GM12878 (cell line): ENCODE measurements around the gene DGKI. TPM values are rescaled to one million over a fixed set of nuclear protein-coding genes. Genes with fewer than 3 reads are reported as not detected.

Source experiments
- ATAC-seq: fragments of 200-7000 bp; cut with Tn5 transposase; 3 replicates; pipeline ENCODE4 v1.9.1; 2020; ENCODE audit warnings: mild to moderate bottlenecking, moderate library complexity
- BruUV-seq: library from RNA; stranded (reverse); fragments of 400-500 nt; replicated peaks from 2 replicates; lab custom pipeline; 2021; lab: Mats Ljungman, UMichigan
- CTCF ChIA-PET: fragments of 300-600 bp; sonication (Branson Sonifier 250); formaldehyde crosslinking; extraction: SDS; loops from one replicate; lab custom pipeline; 2021; ENCODE audit warnings: inconsistent platforms; lab: Yijun Ruan, JAX
- POLR2A ChIA-PET: fragments of 350-600 bp; formaldehyde crosslinking; extraction: SDS; loops from one replicate; lab custom pipeline; 2021; ENCODE audit warnings: inconsistent platforms; lab: Charles Lee
- RAD21 ChIA-PET: fragments of 300-600 bp; sonication (Branson Sonifier 250); formaldehyde crosslinking; loops from one replicate; lab custom pipeline; 2023; ENCODE audit warnings: antibody characterized with exemption; ENCODE audit not compliant: unreplicated experiment; lab: Charles Lee
- SMC1A ChIA-PET: fragments of 300-600 bp; sonication (Branson Sonifier 250); formaldehyde crosslinking; loops from one replicate; lab custom pipeline; 2023; ENCODE audit not compliant: unreplicated experiment, uncharacterized antibody; lab: Charles Lee
- DNase-seq: peaks from one replicate; pipeline ENCODE4 v3.0.0-alpha.2; 2011; ENCODE audit warnings: low read depth, low spot score
- FAIRE-seq: peaks from 3 replicates; lab custom pipeline; 2011; peaks lifted over from hg19 to GRCh38; lab: Jason Lieb, UNC
- H2AFZ ChIP-seq: 2 replicates; pipeline ENCODE4 v1.6.0; 2011; ENCODE audit warnings: low read depth, low read length, control low read depth; ENCODE audit not compliant: control insufficient read depth
- H3K27ac ChIP-seq: 2 replicates; pipeline ENCODE4 v1.5.1; 2011; ENCODE audit warnings: control low read depth; ENCODE audit not compliant: control insufficient read depth, insufficient read depth
- H3K27me3 ChIP-seq, 2 experiments: replicated peaks in 1 of 2; 2 replicates each; pipeline versions ENCODE4 v1.6.0 to v1.6.1; 2011; ENCODE audit warnings: low read length in 1 of 2; ENCODE audit not compliant: control insufficient read depth in 2 of 2, insufficient read depth in 2 of 2
- H3K36me3 ChIP-seq, 2 experiments: 2 replicates each; pipeline ENCODE4 v1.5.1; 2011; ENCODE audit warnings: low read length in 1 of 2; ENCODE audit not compliant: control insufficient read depth in 2 of 2, insufficient read depth in 2 of 2
- H3K4me1 ChIP-seq: 2 replicates; pipeline ENCODE4 v1.6.1; 2011; ENCODE audit warnings: mild to moderate bottlenecking, low read length, moderate library complexity, mixed read lengths; ENCODE audit not compliant: control insufficient read depth, insufficient read depth
- H3K4me2 ChIP-seq: 2 replicates; pipeline ENCODE4 v1.6.0; 2011; ENCODE audit warnings: control low read depth; ENCODE audit not compliant: control insufficient read depth, insufficient read depth
- H3K4me3 ChIP-seq: fragments of 200-600 bp; sonication (generic); 2 replicates; pipeline ENCODE4 v1.5.1; 2016
- H3K79me2 ChIP-seq: 2 replicates; pipeline ENCODE4 v1.6.0; 2011; ENCODE audit warnings: low read length; ENCODE audit not compliant: control insufficient read depth, insufficient read depth
- H3K9ac ChIP-seq: 2 replicates; pipeline ENCODE4 v1.8.0; 2011; ENCODE audit warnings: low read length, control low read depth, mixed read lengths; ENCODE audit not compliant: control insufficient read depth, insufficient read depth
- H3K9me3 ChIP-seq: replicated peaks from 3 replicates; pipeline ENCODE4 v1.5.1; 2011; ENCODE audit warnings: mild to moderate bottlenecking, low read length; ENCODE audit not compliant: control insufficient read depth, insufficient read depth
- H4K20me1 ChIP-seq: 2 replicates; pipeline ENCODE4 v1.6.0; 2011; ENCODE audit not compliant: control insufficient read depth, insufficient read depth
- ETV6 ChIP-seq, 2 experiments: fragments of 450-650 bp in 1 of 2; IDR thresholded peaks in 1 of 2; conservative IDR thresholded peaks in 1 of 2; 2 replicates each; pipeline ENCODE4 v1.6.1; 2014; ENCODE audit warnings: antibody characterized with exemption in 1 of 2, borderline replicate concordance in 1 of 2, low read depth in 1 of 2, mild to moderate bottlenecking in 1 of 2, moderate library complexity in 1 of 2
- GATAD2B ChIP-seq: fragments of 450-650 bp; conservative IDR thresholded peaks from 2 replicates; pipeline ENCODE4 v1.6.1; 2017; ENCODE audit warnings: low read depth, mild to moderate bottlenecking, moderate library complexity
- IKZF1 ChIP-seq: fragments of 450-650 bp; conservative IDR thresholded peaks from 2 replicates; pipeline ENCODE4 v1.6.1; 2017; ENCODE audit warnings: antibody characterized with exemption, mild to moderate bottlenecking
- JUNB ChIP-seq: IDR thresholded peaks from 2 replicates; pipeline ENCODE4 v1.6.1; 2016; ENCODE audit warnings: antibody characterized with exemption, mild to moderate bottlenecking
- NR2C1 ChIP-seq: fragments of 450-650 bp; IDR thresholded peaks from 2 replicates; pipeline ENCODE4 v1.6.1; 2017; ENCODE audit warnings: antibody characterized with exemption, mild to moderate bottlenecking, moderate library complexity
- SMAD1 ChIP-seq: fragments of 450-650 bp; IDR thresholded peaks from 2 replicates; pipeline ENCODE4 v1.6.1; 2018; ENCODE audit warnings: mild to moderate bottlenecking, low read depth; ENCODE audit not compliant: partially characterized antibody
- SMAD5 ChIP-seq: IDR thresholded peaks from 2 replicates; pipeline ENCODE4 v1.6.1; 2016; ENCODE audit warnings: antibody characterized with exemption, low read depth
- ZNF24 ChIP-seq: fragments of 450-650 bp; IDR thresholded peaks from 2 replicates; pipeline ENCODE4 v1.6.1; 2017; ENCODE audit warnings: antibody characterized with exemption, mild to moderate bottlenecking
- ZNF274 ChIP-seq: IDR thresholded peaks from one replicate; pipeline ENCODE4 v1.8.0; 2011; ENCODE audit not compliant: insufficient read length, insufficient read depth
- WGBS: methylation state at CpG from one replicate; pipeline ENCODE4 v1.1.6; 2016; ENCODE audit warnings: low lambda C conversion rate; ENCODE audit not compliant: insufficient replicate concordance, insufficient coverage; ENCODE audit errors: missing lambda C conversion rate; 5-methylcytosine and 5-hydroxymethylcytosine counted together
- in situ Hi-C: fragments of 300-500 bp; cut with MboI; formaldehyde crosslinking; loops from 9 replicates; pipeline ENCODE4 v1.14.3; 2018; ENCODE audit warnings: mixed read lengths
- intact Hi-C: fragments of 100-400 bp; cut with micrococcal nuclease; formaldehyde crosslinking; loops from one replicate; pipeline ENCODE4 v1.14.2; 2022; ENCODE audit not compliant: unreplicated experiment
- polyA plus RNA-seq, 11 experiments: library from polyadenylated mRNA; depleted of rRNA in 4 of 11; unstranded in 6 of 11; stranded (reverse) in 5 of 11; fragments of >200 nt; fragmentation: Nextera tagmentation in 4 of 11; fragmentation: Illumina TruSeq in 1 of 11; extraction: Ambion mirVana in 4 of 11; extraction: Trizol in 1 of 11; gene quantifications; 1 replicate in 1 of 11; 2 replicates in 10 of 11; pipeline versions ENCODE4 v1.2.1 to v1.2.3, GENCODE V29; 2011 to 2016; ENCODE audit warnings: inconsistent platforms in 2 of 11, missing spikeins in 2 of 11, low read depth in 1 of 11
- total RNA-seq, 4 experiments: library from RNA; depleted of rRNA in 3 of 4; stranded (reverse); fragments of >200 nt in 3 of 4; fragmentation: Illumina TruSeq in 1 of 4; extraction: Trizol in 1 of 4; gene quantifications; 2 replicates each; pipeline versions ENCODE4 v1.2.1 to v1.2.3, GENCODE V29; 2013 to 2021
- TF ChIP-seq, protein P1 (sequence below): fragments of 450-650 bp; IDR thresholded peaks from 2 replicates; pipeline ENCODE4 v1.6.1; 2017; ENCODE audit warnings: mild to moderate bottlenecking
- TF ChIP-seq, protein P2 (sequence below): IDR thresholded peaks from 2 replicates; pipeline ENCODE4 v1.6.1; 2011; ENCODE audit warnings: low read depth, mild to moderate bottlenecking, low read length, moderate library complexity, borderline replicate concordance; ENCODE audit errors: extremely low read depth
- TF ChIP-seq, protein P3 (sequence below): fragments of 450-650 bp; IDR thresholded peaks from 2 replicates; pipeline ENCODE4 v1.6.1; 2017; ENCODE audit warnings: antibody characterized with exemption, mild to moderate bottlenecking, moderate library complexity
- TF ChIP-seq, protein P4 (sequence below): IDR thresholded peaks from 2 replicates; pipeline ENCODE4 v1.6.1; 2011; ENCODE audit warnings: borderline replicate concordance, low read depth, mild to moderate bottlenecking, moderate library complexity, mixed read lengths, low read length; ENCODE audit not compliant: insufficient read depth; ENCODE audit errors: extremely low read length
- TF ChIP-seq, protein P5 (sequence below): IDR thresholded peaks from 2 replicates; pipeline ENCODE4 v1.6.1; 2012; ENCODE audit warnings: low read depth, low read length, improper control_type of control experiment
- TF ChIP-seq, protein P6 (sequence below): fragments of 450-650 bp; IDR thresholded peaks from 2 replicates; pipeline ENCODE4 v1.6.1; 2017; ENCODE audit warnings: low read depth, mild to moderate bottlenecking, moderate library complexity

The DGKI gene
- total and polyA plus RNA-seq, 10 of the 15 experiments (the other 5 are each of a cell fraction or from before 2014, with no cell fraction given): 10.4 to 37.1 (median 22.1) TPM

DNA sequence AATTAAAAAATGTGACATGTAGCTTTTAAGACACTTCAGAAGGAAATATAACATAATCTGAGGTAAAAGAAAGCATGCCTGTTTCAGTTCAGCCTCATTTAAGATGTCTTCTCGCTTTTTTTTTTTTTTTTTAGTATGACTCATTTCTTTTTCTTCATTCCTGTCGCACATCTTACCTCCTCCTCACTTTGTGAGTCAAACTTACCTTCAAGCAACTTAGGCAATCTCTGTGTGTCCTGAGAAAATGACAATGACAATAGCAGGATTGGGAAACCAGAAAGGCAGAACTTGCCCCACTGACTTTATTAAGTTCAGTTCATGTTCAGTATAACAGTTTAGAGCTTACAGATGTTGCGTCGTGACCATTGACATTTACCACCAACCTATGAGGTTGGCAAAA, 511.0 kb downstream of the DGKI start:
- FAIRE-seq (no peak), DNase-seq (no peak), ATAC-seq (no peak)
- Histone ChIP-seq H2AFZ (no peak overlapping the region), H3K4me2 (no peak overlapping the region), H3K9ac (no peak overlapping the region), H3K9me3 (no peaks in the 10 kb centered on the region), H4K20me1 (no peaks in the 10 kb centered on the region), H3K27ac (no peak overlapping the region), H3K79me2 (no peaks in the 10 kb centered on the region), H3K27me3 (no peaks in the 10 kb centered on the region), H3K4me1 (no peaks in the 10 kb centered on the region), H3K4me3 (no peak overlapping the region), H3K36me3 (no peaks in the 10 kb centered on the region)
- intact Hi-C loops: no loop called here
- in situ Hi-C loops: no loop called here
- no TSS peak for BruUV-seq
- 45% methylated on average over 3 of the region's 4 CpGs for WGBS
- ChIA-PET CTCF (interaction anchor here (0.6 to 1.3 kb wide), 3 partner anchors 10 to 287 kb away, joined by 3 to 4 read pairs (median 4); no protein-coding TSS in a partner anchor), SMC1A (interaction anchor here (0.8 kb wide), 1 partner anchor 17 kb away, joined by 3 read pairs; no protein-coding TSS in a partner anchor), RAD21 (interaction anchor here (0.5 kb wide), 1 partner anchor 356 kb away, joined by 3 read pairs; no protein-coding TSS in a partner anchor), POLR2A (no interaction called here)
- TF ChIP-seq, protein P1, sequence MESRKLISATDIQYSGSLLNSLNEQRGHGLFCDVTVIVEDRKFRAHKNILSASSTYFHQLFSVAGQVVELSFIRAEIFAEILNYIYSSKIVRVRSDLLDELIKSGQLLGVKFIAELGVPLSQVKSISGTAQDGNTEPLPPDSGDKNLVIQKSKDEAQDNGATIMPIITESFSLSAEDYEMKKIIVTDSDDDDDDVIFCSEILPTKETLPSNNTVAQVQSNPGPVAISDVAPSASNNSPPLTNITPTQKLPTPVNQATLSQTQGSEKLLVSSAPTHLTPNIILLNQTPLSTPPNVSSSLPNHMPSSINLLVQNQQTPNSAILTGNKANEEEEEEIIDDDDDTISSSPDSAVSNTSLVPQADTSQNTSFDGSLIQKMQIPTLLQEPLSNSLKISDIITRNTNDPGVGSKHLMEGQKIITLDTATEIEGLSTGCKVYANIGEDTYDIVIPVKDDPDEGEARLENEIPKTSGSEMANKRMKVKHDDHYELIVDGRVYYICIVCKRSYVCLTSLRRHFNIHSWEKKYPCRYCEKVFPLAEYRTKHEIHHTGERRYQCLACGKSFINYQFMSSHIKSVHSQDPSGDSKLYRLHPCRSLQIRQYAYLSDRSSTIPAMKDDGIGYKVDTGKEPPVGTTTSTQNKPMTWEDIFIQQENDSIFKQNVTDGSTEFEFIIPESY: no peak
- TF ChIP-seq ZNF24: no peak
- no peak for TF ChIP-seq NR2C1
- TF ChIP-seq JUNB: no peak
- no peak for TF ChIP-seq SMAD5
- no peak for TF ChIP-seq IKZF1
- TF ChIP-seq GATAD2B: no peak
- TF ChIP-seq, protein P2, sequence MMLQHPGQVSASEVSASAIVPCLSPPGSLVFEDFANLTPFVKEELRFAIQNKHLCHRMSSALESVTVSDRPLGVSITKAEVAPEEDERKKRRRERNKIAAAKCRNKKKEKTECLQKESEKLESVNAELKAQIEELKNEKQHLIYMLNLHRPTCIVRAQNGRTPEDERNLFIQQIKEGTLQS: no peak
- TF ChIP-seq, protein P3, sequence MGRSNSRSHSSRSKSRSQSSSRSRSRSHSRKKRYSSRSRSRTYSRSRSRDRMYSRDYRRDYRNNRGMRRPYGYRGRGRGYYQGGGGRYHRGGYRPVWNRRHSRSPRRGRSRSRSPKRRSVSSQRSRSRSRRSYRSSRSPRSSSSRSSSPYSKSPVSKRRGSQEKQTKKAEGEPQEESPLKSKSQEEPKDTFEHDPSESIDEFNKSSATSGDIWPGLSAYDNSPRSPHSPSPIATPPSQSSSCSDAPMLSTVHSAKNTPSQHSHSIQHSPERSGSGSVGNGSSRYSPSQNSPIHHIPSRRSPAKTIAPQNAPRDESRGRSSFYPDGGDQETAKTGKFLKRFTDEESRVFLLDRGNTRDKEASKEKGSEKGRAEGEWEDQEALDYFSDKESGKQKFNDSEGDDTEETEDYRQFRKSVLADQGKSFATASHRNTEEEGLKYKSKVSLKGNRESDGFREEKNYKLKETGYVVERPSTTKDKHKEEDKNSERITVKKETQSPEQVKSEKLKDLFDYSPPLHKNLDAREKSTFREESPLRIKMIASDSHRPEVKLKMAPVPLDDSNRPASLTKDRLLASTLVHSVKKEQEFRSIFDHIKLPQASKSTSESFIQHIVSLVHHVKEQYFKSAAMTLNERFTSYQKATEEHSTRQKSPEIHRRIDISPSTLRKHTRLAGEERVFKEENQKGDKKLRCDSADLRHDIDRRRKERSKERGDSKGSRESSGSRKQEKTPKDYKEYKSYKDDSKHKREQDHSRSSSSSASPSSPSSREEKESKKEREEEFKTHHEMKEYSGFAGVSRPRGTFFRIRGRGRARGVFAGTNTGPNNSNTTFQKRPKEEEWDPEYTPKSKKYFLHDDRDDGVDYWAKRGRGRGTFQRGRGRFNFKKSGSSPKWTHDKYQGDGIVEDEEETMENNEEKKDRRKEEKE: no peak
- TF ChIP-seq ZNF274: no peak
- no peak for TF ChIP-seq ETV6 (conservative IDR thresholded peaks at IDR 0.05 in 1 of 2, IDR thresholded peaks at IDR 0.05 in 1 of 2; ENCODE audit: borderline replicate concordance in 1 of 2, low read depth in 1 of 2)
- TF ChIP-seq, protein P4, sequence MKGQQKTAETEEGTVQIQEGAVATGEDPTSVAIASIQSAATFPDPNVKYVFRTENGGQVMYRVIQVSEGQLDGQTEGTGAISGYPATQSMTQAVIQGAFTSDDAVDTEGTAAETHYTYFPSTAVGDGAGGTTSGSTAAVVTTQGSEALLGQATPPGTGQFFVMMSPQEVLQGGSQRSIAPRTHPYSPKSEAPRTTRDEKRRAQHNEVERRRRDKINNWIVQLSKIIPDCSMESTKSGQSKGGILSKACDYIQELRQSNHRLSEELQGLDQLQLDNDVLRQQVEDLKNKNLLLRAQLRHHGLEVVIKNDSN: no peak
- no peak for TF ChIP-seq SMAD1
- TF ChIP-seq, protein P5, sequence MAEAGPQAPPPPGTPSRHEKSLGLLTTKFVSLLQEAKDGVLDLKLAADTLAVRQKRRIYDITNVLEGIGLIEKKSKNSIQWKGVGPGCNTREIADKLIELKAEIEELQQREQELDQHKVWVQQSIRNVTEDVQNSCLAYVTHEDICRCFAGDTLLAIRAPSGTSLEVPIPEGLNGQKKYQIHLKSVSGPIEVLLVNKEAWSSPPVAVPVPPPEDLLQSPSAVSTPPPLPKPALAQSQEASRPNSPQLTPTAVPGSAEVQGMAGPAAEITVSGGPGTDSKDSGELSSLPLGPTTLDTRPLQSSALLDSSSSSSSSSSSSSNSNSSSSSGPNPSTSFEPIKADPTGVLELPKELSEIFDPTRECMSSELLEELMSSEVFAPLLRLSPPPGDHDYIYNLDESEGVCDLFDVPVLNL: no peak
- TF ChIP-seq, protein P6, sequence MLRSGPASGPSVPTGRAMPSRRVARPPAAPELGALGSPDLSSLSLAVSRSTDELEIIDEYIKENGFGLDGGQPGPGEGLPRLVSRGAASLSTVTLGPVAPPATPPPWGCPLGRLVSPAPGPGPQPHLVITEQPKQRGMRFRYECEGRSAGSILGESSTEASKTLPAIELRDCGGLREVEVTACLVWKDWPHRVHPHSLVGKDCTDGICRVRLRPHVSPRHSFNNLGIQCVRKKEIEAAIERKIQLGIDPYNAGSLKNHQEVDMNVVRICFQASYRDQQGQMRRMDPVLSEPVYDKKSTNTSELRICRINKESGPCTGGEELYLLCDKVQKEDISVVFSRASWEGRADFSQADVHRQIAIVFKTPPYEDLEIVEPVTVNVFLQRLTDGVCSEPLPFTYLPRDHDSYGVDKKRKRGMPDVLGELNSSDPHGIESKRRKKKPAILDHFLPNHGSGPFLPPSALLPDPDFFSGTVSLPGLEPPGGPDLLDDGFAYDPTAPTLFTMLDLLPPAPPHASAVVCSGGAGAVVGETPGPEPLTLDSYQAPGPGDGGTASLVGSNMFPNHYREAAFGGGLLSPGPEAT: no peak
